Measurements from ENCODE around the gene STK24. TPM values are rescaled to one million over a fixed set of nuclear protein-coding genes. Genes with fewer than 3 reads are reported as not detected.

STK24 gene
- polyA plus RNA-seq, 2 of the 4 experiments (the other 2 are of a cell fraction), result 46.1 to 55.6 TPM

DNA sequence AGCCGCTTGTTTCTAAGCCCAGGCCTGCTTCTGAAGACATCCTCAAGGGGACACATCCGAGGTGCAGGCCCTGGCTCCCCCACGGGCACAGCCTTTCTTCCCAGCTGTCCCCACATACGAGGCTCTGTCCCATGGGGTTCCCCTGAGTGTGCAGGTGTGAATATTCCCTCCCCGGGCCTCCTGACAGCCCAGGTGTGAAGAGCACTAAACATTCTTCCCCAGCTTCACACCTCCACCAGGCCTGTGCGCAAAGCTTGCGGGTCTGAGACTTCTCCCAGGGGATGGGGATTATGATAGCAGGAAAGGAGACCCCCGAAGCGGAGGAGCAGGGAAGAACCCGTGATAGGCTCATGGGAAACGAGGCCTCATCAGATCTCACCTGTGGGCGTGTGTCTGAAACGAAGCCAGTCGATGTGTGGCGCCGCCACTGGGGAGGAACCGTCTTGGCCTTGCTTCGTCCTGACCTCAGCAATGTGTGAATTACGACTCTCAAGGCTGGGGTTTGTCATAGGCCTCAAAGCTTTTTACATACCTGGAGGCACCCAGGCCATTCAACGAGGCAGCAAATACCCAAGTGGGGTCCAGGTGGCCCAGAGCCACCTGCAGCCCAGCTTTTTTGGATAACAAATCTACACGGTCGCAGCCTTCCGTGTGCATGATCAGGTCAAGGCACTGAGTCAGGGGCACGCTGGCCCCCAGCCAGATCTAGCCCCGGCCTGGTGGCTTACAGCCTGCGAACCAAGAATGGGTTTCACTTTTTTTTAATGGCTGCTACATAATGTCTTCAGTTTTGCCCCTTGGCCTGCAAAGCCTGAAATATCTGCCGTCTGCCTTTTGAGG lies 134.3 kb downstream of the STK24 start:
- FAIRE-seq (no peak), DNase-seq (ENCODE audit: low read depth in 1 of 2, low spot score in 1 of 2) (no peak), ATAC-seq (no peak)
- ChIA-PET CTCF (interaction anchor here (1.1 to 3.4 kb wide), 7 partner anchors 24 to 596 kb away, joined by 3 to 11 read pairs (median 3); partner anchors contain the start of gene FARP1), POLR2A (no interaction called here)
- Histone ChIP-seq H3K9me3 (no peaks in the 10 kb centered on the region), H3K27ac (no peak overlapping the region; a peak in 1 of 6 replicates), H3K4me2 (no peak overlapping the region), H3K4me3 (no peak overlapping the region), H3K4me1 (peaks cover 17% of the 10 kb centered on the region; the same call in 1 of the 3 replicates)
- 90% methylated on average over 22 of the region's 27 CpGs for WGBS (ENCODE audit: missing lambda C conversion rate)
- TF ChIP-seq, protein P1, sequence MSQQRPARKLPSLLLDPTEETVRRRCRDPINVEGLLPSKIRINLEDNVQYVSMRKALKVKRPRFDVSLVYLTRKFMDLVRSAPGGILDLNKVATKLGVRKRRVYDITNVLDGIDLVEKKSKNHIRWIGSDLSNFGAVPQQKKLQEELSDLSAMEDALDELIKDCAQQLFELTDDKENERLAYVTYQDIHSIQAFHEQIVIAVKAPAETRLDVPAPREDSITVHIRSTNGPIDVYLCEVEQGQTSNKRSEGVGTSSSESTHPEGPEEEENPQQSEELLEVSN (IDR thresholded peaks at IDR 0.05; ENCODE audit: borderline replicate concordance, low read depth), result no peak
- TF ChIP-seq FOSB (CRISPR knock-in tag; IDR thresholded peaks at IDR 0.05) (no peak), HOXB5 (CRISPR knock-in tag; IDR thresholded peaks at IDR 0.05) (no peak), SMC3 (IDR thresholded peaks at IDR 0.05) (no peak), BHLHE40 (IDR thresholded peaks at IDR 0.05; ENCODE audit: low read depth, low read length) (no peak), HOXA7 (CRISPR knock-in tag; IDR thresholded peaks at IDR 0.05) (no peak), ZC3H11A (IDR thresholded peaks at IDR 0.05) (no peak), RAD21 (conservative IDR thresholded peaks at IDR 0.05 in 1 of 2, IDR thresholded peaks at IDR 0.05 in 1 of 2) (no peak), NPAS2 (CRISPR knock-in tag; IDR thresholded peaks at IDR 0.05; ENCODE audit: borderline replicate concordance) (no peak), RCOR1 (IDR thresholded peaks at IDR 0.05; ENCODE audit: low read depth, low read length) (no peak), JUNB (IDR thresholded peaks at IDR 0.05) (no peak), POLR2A (IDR thresholded peaks at IDR 0.05; ENCODE audit: low read length) (no peak), EHMT2 (IDR thresholded peaks at IDR 0.05; ENCODE audit: low read depth) (no peak)
- TF ChIP-seq, protein P2, sequence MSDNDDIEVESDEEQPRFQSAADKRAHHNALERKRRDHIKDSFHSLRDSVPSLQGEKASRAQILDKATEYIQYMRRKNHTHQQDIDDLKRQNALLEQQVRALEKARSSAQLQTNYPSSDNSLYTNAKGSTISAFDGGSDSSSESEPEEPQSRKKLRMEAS (IDR thresholded peaks at IDR 0.05), result no peak
- TF ChIP-seq, protein P3, sequence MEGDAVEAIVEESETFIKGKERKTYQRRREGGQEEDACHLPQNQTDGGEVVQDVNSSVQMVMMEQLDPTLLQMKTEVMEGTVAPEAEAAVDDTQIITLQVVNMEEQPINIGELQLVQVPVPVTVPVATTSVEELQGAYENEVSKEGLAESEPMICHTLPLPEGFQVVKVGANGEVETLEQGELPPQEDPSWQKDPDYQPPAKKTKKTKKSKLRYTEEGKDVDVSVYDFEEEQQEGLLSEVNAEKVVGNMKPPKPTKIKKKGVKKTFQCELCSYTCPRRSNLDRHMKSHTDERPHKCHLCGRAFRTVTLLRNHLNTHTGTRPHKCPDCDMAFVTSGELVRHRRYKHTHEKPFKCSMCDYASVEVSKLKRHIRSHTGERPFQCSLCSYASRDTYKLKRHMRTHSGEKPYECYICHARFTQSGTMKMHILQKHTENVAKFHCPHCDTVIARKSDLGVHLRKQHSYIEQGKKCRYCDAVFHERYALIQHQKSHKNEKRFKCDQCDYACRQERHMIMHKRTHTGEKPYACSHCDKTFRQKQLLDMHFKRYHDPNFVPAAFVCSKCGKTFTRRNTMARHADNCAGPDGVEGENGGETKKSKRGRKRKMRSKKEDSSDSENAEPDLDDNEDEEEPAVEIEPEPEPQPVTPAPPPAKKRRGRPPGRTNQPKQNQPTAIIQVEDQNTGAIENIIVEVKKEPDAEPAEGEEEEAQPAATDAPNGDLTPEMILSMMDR (IDR thresholded peaks at IDR 0.05), result no peak

DNA sequence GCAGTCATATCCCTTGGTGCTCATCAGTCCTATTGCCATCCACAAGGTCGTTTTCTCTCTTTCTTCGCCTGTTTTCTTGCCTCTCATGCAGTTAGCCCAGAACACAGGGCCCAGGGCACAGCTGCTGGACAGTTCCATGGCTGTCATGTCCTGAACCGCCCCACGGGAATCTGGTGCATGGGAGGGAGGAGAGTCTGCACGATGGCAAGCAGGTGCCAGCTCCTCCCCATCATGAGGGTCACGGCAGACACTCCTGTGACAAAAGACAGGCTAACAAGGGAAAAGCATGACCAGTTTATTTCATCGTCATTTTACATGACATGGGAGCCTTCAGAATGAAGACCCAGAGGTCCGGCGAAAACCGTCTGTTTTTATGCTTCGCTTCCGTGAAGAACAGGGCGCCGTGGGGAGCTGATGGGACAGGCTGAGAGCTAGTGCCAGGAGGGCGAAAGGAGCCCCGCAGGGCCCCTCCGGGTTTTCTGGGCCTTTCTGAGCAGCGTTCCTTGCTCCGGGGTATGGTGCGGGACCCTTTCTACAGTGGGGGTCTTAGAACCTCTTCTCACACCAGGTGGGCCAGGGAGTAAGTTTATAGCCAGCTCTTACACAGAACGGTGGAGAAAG lies 135.7 kb downstream of the STK24 start:
- DNase-seq (ENCODE audit: low read depth in 1 of 2, low spot score in 1 of 2) (no peak), ATAC-seq (no peak), FAIRE-seq (no peak)
- Histone ChIP-seq H3K4me3 (no peak overlapping the region), H3K9me3 (no peaks in the 10 kb centered on the region), H3K4me2 (no peak overlapping the region), H3K27ac (no peak overlapping the region), H3K4me1 (peaks cover 17% of the 10 kb centered on the region; the same call in 1 of the 3 replicates)
- WGBS (ENCODE audit: missing lambda C conversion rate), result 81% methylated on average over 21 of the region's 21 CpGs
- CTCF ChIA-PET, result interaction anchor here (0.8 to 3.4 kb wide), 5 partner anchors 8 to 299 kb away, joined by 3 to 11 read pairs (median 3); partner anchors contain the start of gene FARP1
- POLR2A ChIA-PET, result no interaction called here
- TF ChIP-seq FOXS1 (CRISPR knock-in tag; IDR thresholded peaks at IDR 0.05), result no peak

DNA sequence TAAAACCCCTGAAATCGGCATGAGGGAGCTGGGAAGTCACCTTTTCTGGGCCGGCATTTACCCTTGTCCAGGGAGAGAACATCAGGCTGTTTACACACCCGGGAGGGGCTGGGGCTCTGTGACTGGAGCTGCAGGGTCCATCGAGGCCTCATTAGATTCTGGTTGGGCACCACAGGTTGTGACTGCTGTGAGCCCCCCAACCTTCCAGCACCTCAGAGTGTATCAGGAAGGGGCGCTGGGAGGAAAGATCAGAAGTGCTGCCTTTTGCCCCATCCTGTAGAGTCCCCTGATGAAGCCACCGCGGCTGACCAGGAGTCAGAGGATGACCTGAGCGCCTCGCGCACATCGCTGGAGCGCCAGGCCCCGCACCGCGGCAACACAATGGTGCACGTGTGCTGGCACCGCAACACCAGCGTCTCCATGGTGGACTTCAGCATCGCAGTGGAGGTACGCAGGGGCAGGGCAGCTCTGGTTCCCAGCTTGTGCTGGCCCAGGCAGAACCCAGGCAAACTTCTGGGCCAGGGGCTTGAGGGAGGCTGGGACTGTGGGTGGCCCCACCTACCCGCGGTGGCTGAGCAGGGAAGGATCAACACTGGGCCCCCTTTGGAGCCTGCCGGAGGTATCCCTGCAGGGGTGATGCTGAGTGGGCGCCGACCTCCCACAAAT lies 136.4 kb downstream of the STK24 start:
- Histone ChIP-seq H3K9me3 (no peaks in the 10 kb centered on the region), H3K4me3 (no peak overlapping the region), H3K4me2 (no peak overlapping the region), H3K4me1 (peaks cover 15% of the 10 kb centered on the region; the same call in 1 of the 3 replicates), H3K27ac (no peak overlapping the region)
- no peak for ATAC-seq
- 82% methylated on average over 4 of the region's 25 CpGs for WGBS (ENCODE audit: missing lambda C conversion rate)
- ChIA-PET POLR2A (no interaction called here), CTCF (interaction anchor here (0.8 to 3.4 kb wide), 2 partner anchors 9 to 213 kb away, joined by 3 to 11 read pairs; no protein-coding TSS in a partner anchor)
- no peak for DNase-seq (ENCODE audit: low read depth in 1 of 2, low spot score in 1 of 2)
- no peak for FAIRE-seq
- TF ChIP-seq JUN (IDR thresholded peaks at IDR 0.05), result no peak
- no peak for TF ChIP-seq PHF8 (IDR thresholded peaks at IDR 0.05; ENCODE audit: borderline replicate concordance, low read depth)
- TF ChIP-seq ZSCAN20 (CRISPR knock-in tag; IDR thresholded peaks at IDR 0.05), result no peak

Measured in A549 (cell line).